Esophagus squamous epithelium (tissue), 5 donors: ENCODE measurements around the gene PPM1F. TPM values are rescaled to one million over a fixed set of nuclear protein-coding genes. Genes with fewer than 3 reads are reported as not detected.

Experiments
- DNase-seq: peaks from one replicate; lab custom pipeline; 2025; lab: John Stamatoyannopoulos, UW
- H3K27ac ChIP-seq, 4 donors: fragments of 200-600 bp; sonication (generic); one replicate each; pipeline ENCODE4 v1.5.1; 2016 to 2019; ENCODE audit warnings: mild to moderate bottlenecking in 1 of 4
- H3K27me3 ChIP-seq, 4 donors: fragments of 200-600 bp; sonication (generic); 1 replicate in 3 of 4; 2 replicates in 1 of 4; pipeline versions ENCODE4 v1.5.1 to v1.6.0; 2017 to 2021; ENCODE audit warnings: antibody characterized with exemption in 1 of 4
- H3K36me3 ChIP-seq, 3 donors: fragments of 200-600 bp; sonication (generic); one replicate each; pipeline ENCODE4 v1.5.1; 2016 to 2019
- H3K4me1 ChIP-seq, 3 donors: fragments of 200-600 bp; sonication (generic); one replicate each; pipeline ENCODE4 v1.5.1; 2017 to 2019
- H3K4me3 ChIP-seq, 4 donors: fragments of 200-600 bp; sonication (generic); 1 replicate in 3 of 4; 2 replicates in 1 of 4; pipeline ENCODE4 v1.5.1; 2016 to 2019; ENCODE audit warnings: mild to moderate bottlenecking in 2 of 4, moderate library complexity in 1 of 4
- H3K9me3 ChIP-seq, 3 donors: fragments of 200-600 bp; sonication (generic); one replicate each; pipeline ENCODE4 v1.5.1; 2016 to 2019
- CTCF ChIP-seq, 6 experiments: fragments of 450-650 bp in 4 of 6; fragments of 200-600 bp in 2 of 6; sonication (generic) in 2 of 6; IDR thresholded peaks; one replicate each; pipeline ENCODE4 v1.5.1; 2016 to 2019; ENCODE audit warnings: antibody characterized with exemption in 6 of 6, mild to moderate bottlenecking in 4 of 6, moderate library complexity in 4 of 6
- POLR2A ChIP-seq, 4 donors: fragments of 450-650 bp; IDR thresholded peaks; one replicate each; pipeline ENCODE4 v1.6.1; 2017; ENCODE audit warnings: antibody characterized with exemption in 4 of 4, mild to moderate bottlenecking in 4 of 4, moderate library complexity in 3 of 4
- WGBS, 2 donors: methylation state at CpG; one replicate each; pipeline ENCODE4 v1.1.5; 2018; 5-methylcytosine and 5-hydroxymethylcytosine counted together
- intact Hi-C: fragments of 100-400 bp; cut with DNase I; formaldehyde crosslinking; loops from one replicate; pipeline ENCODE4 v1.15.0; 2022
- total RNA-seq, 4 donors: library from RNA; depleted of rRNA; stranded (reverse); fragments of >200 nt; gene quantifications; one replicate each; pipeline ENCODE4 v1.1.0, GENCODE V29; 2016
- donor health status: DM: yes; HTN: yes; CAD: no.

The PPM1F gene
- total RNA-seq, 4 donors from 2014 or later, result 22.2 to 39.7 (median 25.9) TPM

DNA sequence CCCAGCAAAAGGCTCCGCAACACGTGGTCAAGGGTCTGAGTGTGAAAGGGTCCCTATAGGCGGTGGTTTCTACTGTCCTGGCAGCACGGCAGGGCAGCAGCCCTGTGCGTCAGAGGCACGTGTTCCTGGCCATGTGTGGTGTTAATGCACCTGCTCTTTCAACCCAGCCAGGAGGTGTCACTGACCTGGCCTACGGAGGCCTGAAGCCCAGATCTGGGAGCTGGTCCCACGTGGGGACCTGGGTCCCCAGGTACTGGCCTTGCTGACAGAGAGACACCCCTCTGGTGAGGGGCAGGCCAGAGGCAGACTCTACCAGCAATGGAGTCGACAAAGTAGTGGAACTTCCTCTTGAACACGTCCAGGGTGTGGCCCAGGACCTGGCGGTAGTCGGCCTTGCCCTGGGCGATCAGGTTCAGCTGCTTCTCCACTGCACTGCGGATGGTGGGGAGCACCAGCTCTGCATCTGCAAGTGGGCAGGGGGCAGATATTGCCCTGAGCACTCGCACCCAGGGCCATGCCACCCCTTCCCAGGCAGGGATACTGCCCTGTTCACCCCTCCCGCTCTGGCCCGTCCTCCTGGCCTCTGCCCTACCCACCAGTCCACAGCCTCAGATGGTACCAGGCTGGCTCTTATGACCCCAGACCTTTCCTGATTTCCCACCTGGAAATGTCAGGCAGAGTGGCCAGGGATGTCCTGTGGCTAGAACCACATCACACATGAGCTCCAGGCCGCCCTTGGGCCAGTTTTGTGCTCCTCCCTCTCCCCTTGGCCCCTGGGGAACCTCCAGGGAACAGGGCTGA is 6.8 kb upstream of the PPM1F start:
- Histone ChIP-seq H3K27me3 (no peaks in the 10 kb centered on the region), H3K9me3 (no peaks in the 10 kb centered on the region), H3K36me3 (peaks cover 12 to 67% (median 32%) of the 10 kb centered on the region in 3 donors), H3K4me1 (peaks cover 0 to 21% (median 8%) of the 10 kb centered on the region in 3 donors), H3K27ac (no peak overlapping the region), H3K4me3 (no peak overlapping the region)
- DNase-seq, result no peak
- 60 to 100% methylated on average over 1 to 4 of the region's 18 CpGs for WGBS, 2 donors
- intact Hi-C loops, result no loop called here
- TF ChIP-seq POLR2A (IDR thresholded peaks at IDR 0.05), result no peak
- no peak for TF ChIP-seq CTCF (IDR thresholded peaks at IDR 0.05)

GRCh38 chr22:21958360-21959273 is 6.0 kb upstream of the PPM1F start:
- Histone ChIP-seq H3K9me3 (no peaks in the 10 kb centered on the region), H3K4me1 (peaks cover 0 to 21% (median 8%) of the 10 kb centered on the region in 3 donors), H3K27ac (no peak overlapping the region), H3K36me3 (peaks cover 8 to 59% (median 23%) of the 10 kb centered on the region in 3 donors), H3K4me3 (no peak overlapping the region), H3K27me3 (no peaks in the 10 kb centered on the region)
- TF ChIP-seq POLR2A (IDR thresholded peaks at IDR 0.05) (no peak), CTCF (IDR thresholded peaks at IDR 0.05) (no peak)
- intact Hi-C loops, result no loop called here
- no peak for DNase-seq
- 86 to 95% methylated on average over 10 to 15 of the region's 22 CpGs for WGBS, 2 donors

GRCh38 chr22:21951931-21952465 is 650 bp downstream of the PPM1F start:
- Histone ChIP-seq H3K4me3 (peak overlapping the region; percentile 58 to 86 (median 76)), H3K9me3 (no peaks in the 10 kb centered on the region), H3K4me1 (peaks cover 36 to 60% (median 49%) of the 10 kb centered on the region in 3 donors), H3K36me3 (no peaks in the 10 kb centered on the region), H3K27ac (peak overlapping the region; percentile 81 to 89 (median 83)), H3K27me3 (no peaks in the 10 kb centered on the region)
- intact Hi-C loops, result loop anchor here (2.0 to 5.0 kb wide), 2 partner anchors 13 to 240 kb away; no protein-coding TSS in a partner anchor
- TF ChIP-seq POLR2A (IDR thresholded peaks at IDR 0.05), result no peak
- TF ChIP-seq CTCF (IDR thresholded peaks at IDR 0.05), result no peak
- DNase-seq, result no peak
- WGBS, 2 donors, result 10 to 16% methylated on average over 11 to 19 of the region's 29 CpGs

- no peak for TF ChIP-seq POLR2A (IDR thresholded peaks at IDR 0.05)
- TF ChIP-seq CTCF (IDR thresholded peaks at IDR 0.05), result no peak
- H3K4me3 ChIP-seq, result peak overlapping the region in 1 of 4 donors; percentile 77
- WGBS, 2 donors, result 90% methylated on average over 6 to 7 of the region's 7 CpGs
- H3K27me3 ChIP-seq, result no peaks in the 10 kb centered on the region
- intact Hi-C loops, result loop anchor here (5.0 kb wide), 1 partner anchor 239 kb away; no protein-coding TSS in a partner anchor
- no peaks in the 10 kb centered on the region for H3K9me3 ChIP-seq
- DNase-seq, result no peak
- peaks cover 41 to 70% (median 58%) of the 10 kb centered on the region in 3 donors for H3K4me1 ChIP-seq
- H3K36me3 ChIP-seq, result peaks cover 0 to 3% (median 2%) of the 10 kb centered on the region in 3 donors
- peak overlapping the region in 1 of 4 donors; percentile 89 for H3K27ac ChIP-seq
Observed at GRCh38 chr22:21951062-21951461, 1.6 kb downstream of the PPM1F start.
